A549 treated with RU486 at 1 μM for 4 hours (cell line): ENCODE measurements around the gene PRKCA. TPM values are rescaled to one million over a fixed set of nuclear protein-coding genes. Genes with fewer than 3 reads are reported as not detected.

ENCODE experiments used
- total RNA-seq: library from RNA; stranded (reverse); fragments of 200-300 nt; extraction: Qiagen RNA extraction; gene quantifications from 5 replicates; pipeline ENCODE4 v1.2.3, GENCODE V29; 2022; ENCODE audit warnings: low read depth

Gene PRKCA
- total RNA-seq = 29.4 to 41.1 TPM (median 37.4 TPM) in 5 replicates

DNA sequence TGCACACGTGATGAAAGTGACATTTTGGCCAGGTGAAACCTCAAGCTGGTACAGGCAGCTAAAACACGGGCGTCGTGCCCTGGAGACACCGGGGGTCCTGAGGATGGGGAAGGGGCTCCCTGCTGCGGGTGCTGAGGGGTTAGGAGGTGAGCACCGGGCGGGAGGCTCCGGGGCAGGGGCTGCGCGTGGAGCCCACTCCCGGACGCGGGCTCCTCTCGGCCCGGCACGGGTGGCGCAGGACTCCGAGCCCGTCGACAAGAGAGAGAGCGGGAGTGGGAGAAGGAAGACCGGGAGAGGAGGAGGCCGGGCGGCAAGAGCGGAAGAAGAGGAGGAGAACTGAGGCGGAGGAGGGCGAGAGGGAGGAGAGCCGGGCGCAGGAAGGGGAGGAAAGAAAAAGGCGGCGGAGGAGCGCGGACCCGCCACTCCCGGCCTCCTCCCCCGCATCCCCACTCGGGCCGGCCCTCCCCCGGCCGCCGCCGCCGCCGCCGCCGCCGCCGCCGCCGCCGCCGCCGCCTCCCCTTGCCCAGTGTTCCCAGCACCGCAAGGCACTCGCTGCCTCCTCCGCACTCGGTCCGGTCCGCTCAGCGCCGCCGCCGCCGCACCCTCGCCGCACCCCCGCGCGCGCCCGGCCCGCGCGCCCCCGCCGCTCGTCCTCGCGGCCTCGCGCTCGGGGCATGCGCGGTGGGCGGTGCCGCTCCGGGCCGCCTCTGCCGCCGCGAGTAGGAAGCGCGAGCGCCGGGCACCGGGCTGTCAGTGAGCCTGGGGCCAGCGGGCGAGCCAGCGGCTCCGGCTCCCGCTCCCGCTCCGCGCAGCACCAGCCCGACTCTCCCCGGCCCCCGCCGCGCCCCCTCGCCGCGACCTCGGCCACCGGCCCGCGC is at the start of gene PRKCA:
PRKCA (plus strand) TSS at position 750 of the 878 bp plus-strand sequence.

DNA sequence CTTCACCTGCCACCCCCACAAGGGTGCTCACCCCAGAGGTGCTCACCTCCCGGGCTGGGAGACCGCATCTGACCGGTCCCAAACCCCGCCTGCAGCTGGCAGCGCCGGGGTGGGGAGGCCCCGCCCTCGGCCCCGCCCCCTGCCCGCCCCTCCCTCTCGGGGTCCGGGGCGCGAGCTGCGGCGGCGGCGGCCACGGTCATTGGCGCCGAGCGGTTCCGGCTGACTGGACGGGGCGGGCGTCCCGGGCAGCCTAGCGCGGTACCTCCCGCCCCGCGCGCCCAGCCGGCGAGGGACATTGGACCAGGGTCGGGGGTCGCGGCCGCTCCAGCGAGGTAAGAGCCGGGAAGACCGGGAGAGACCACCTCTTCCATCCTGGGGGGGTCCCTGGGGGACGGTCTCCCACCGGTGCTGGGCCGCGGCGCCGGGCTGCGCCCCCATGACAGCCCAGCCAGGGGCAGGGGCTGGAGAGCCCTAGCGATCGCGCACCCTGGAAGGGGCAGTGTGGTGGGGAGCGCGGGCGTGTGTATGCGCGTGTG is 532.6 kb downstream of the PRKCA start, which contains the start of gene CACNG5:
CACNG5 (plus strand) TSS at position 199 of the 536 bp plus-strand sequence. CDS start 42,216 bp downstream, outside the sequence.

Other genes with a start within 250 kb of the PRKCA start
- 6.3 to 8.0 TPM (median 7.0 TPM) in 5 replicates for gene CEP112, start 110.5 kb upstream of the PRKCA start, total RNA-seq
- gene APOH, start 73.2 kb upstream of the PRKCA start, total RNA-seq = 3.6 to 6.2 TPM (median 4.9 TPM) in 5 replicates